Neuronal stem cell (in vitro differentiated cells): Measurements from ENCODE around the gene NCOA3.
"Not testable (repeated sequence)": the region's sequence is repeated elsewhere in the genome, so short reads cannot be mapped to it uniquely, and the experiment has no call there.

Source experiments
- DNase-seq: peaks from one replicate; pipeline ENCODE4 v3.0.0-alpha.2; 2013; ENCODE audit warnings: low spot score
- H2AFZ ChIP-seq: one replicate; pipeline ENCODE4 v1.6.1; 2013; ENCODE audit warnings: mild to moderate bottlenecking, low read length, inconsistent platforms
- H2AK5ac ChIP-seq: 2 replicates; pipeline ENCODE4 v1.6.1; 2013; ENCODE audit warnings: low read depth, mild to moderate bottlenecking, inconsistent platforms, low read length, moderate library complexity, mixed read lengths
- H2BK120ac ChIP-seq: 2 replicates; pipeline ENCODE4 v1.6.1; 2013; ENCODE audit warnings: low read depth, mild to moderate bottlenecking, inconsistent platforms, low read length, moderate library complexity, mixed read lengths
- H2BK12ac ChIP-seq: one replicate; pipeline ENCODE4 v1.6.1; 2013; ENCODE audit warnings: low read length, inconsistent platforms
- H2BK15ac ChIP-seq: 2 replicates; pipeline ENCODE4 v1.6.1; 2013; ENCODE audit warnings: mild to moderate bottlenecking, low read length, inconsistent platforms, mixed read lengths
- H2BK5ac ChIP-seq: one replicate; pipeline ENCODE4 v1.6.1; 2013; ENCODE audit warnings: inconsistent platforms, mild to moderate bottlenecking, low read length, moderate library complexity
- H3K14ac ChIP-seq: one replicate; pipeline ENCODE4 v1.6.1; 2013; ENCODE audit warnings: low read length, inconsistent platforms
- H3K18ac ChIP-seq: 2 replicates; pipeline ENCODE4 v1.6.1; 2013; ENCODE audit warnings: low read length, inconsistent platforms
- H3K23ac ChIP-seq: 2 replicates; pipeline ENCODE4 v1.6.1; 2013; ENCODE audit warnings: low read depth, mild to moderate bottlenecking, mixed read lengths, low read length, inconsistent platforms; ENCODE audit not compliant: poor library complexity
- H3K27ac ChIP-seq: replicated peaks from 3 replicates; pipeline ENCODE4 v1.5.1; 2013; ENCODE audit warnings: low read length, inconsistent platforms
- H3K27me3 ChIP-seq, 3 experiments: 2 replicates each; pipeline ENCODE4 v1.6.1; 2013; ENCODE audit warnings: low read length in 3 of 3, mild to moderate bottlenecking in 2 of 3, inconsistent platforms in 1 of 3, low read depth in 1 of 3, mixed read lengths in 1 of 3, moderate library complexity in 1 of 3; ENCODE audit not compliant: control insufficient read depth in 3 of 3, insufficient read depth in 3 of 3
- H3K36me3 ChIP-seq, 2 donors: replicated peaks in 1 of 2; 2 replicates each; pipeline ENCODE4 v1.6.1; 2013; ENCODE audit warnings: low read length in 2 of 2; ENCODE audit not compliant: control insufficient read depth in 2 of 2, insufficient read depth in 2 of 2
- H3K4ac ChIP-seq: 2 replicates; pipeline ENCODE4 v1.6.1; 2013; ENCODE audit warnings: inconsistent platforms, mild to moderate bottlenecking, low read length, moderate library complexity
- H3K4me1 ChIP-seq, 2 donors: 1 replicate in 1 of 2; 2 replicates in 1 of 2; pipeline ENCODE4 v1.6.1; 2013; ENCODE audit warnings: low read length in 2 of 2, low read depth in 1 of 2; ENCODE audit not compliant: control insufficient read depth in 2 of 2, insufficient read depth in 1 of 2
- H3K4me2 ChIP-seq: one replicate; pipeline ENCODE4 v1.6.1; 2013; ENCODE audit warnings: mild to moderate bottlenecking, low read length, inconsistent platforms; ENCODE audit not compliant: insufficient read depth, poor library complexity, severe bottlenecking
- H3K4me3 ChIP-seq, 2 donors: 2 replicates each; pipeline ENCODE4 v1.5.1; 2013; ENCODE audit warnings: low read length in 2 of 2, mild to moderate bottlenecking in 2 of 2, inconsistent platforms in 1 of 2, moderate library complexity in 1 of 2
- H3K79me1 ChIP-seq: one replicate; pipeline ENCODE4 v1.6.1; 2013; ENCODE audit warnings: low read depth, mild to moderate bottlenecking, inconsistent platforms, low read length, moderate library complexity
- H3K9ac ChIP-seq: one replicate; pipeline ENCODE4 v1.6.1; 2013; ENCODE audit warnings: mild to moderate bottlenecking, low read depth, low read length, inconsistent platforms; ENCODE audit not compliant: poor library complexity
- H3K9me3 ChIP-seq, 2 donors: replicated peaks in 1 of 2; 2 replicates each; pipeline versions ENCODE3 to v1.6.1; 2013; ENCODE audit warnings: low read length in 2 of 2, mild to moderate bottlenecking in 2 of 2, inconsistent platforms in 1 of 2, low read depth in 1 of 2, mixed read lengths in 1 of 2, moderate library complexity in 1 of 2; ENCODE audit not compliant: control insufficient read depth in 2 of 2, insufficient read depth in 1 of 2
- H4K8ac ChIP-seq: one replicate; pipeline ENCODE4 v1.6.1; 2013; ENCODE audit warnings: low read depth, mild to moderate bottlenecking, inconsistent platforms, low read length, moderate library complexity
- H4K91ac ChIP-seq: one replicate; pipeline ENCODE4 v1.6.1; 2013; ENCODE audit warnings: low read length, low read depth, mild to moderate bottlenecking, inconsistent platforms; ENCODE audit not compliant: poor library complexity
- WGBS, 2 donors: extraction: QIAGEN DNeasy Blood & Tissue Kit; methylation state at CpG; one replicate each; pipeline ENCODE4 v1.1.7; 2013; ENCODE audit warnings: missing lambda C conversion rate in 2 of 2, mixed read lengths in 1 of 2; ENCODE audit not compliant: insufficient read length in 2 of 2, insufficient replicate concordance in 1 of 2; ENCODE audit errors: extremely low coverage in 2 of 2; 5-methylcytosine and 5-hydroxymethylcytosine counted together

NCOA3 gene

DNA sequence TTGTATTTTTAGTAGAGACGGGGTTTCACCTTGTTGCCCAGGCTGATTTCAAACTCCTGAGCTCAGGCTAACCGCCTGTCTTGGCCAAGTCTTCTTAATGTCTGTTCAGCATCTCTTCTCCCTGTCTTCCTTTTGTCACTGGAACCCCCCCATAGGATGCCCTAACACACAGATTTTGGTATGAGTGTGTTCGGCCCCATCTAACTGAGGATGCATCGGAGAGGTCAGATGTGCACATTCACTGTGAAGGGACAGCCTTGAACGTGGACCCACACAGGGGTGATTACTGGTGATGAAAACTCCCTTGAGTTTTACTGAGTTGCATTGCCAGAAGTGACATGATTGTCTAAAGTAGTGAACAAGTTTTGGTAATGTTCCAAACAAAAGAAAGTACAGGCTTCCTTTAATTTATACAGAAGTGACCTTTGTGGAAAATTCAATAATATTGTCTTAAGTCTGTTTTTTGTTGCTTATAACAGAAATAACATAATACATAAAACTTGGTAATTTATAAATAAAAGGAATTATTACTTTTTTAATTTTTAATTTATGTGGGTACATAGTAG lies 40.5 kb upstream of the NCOA3 start:
- Histone ChIP-seq H3K9ac (no peak overlapping the region), H3K14ac (no peak overlapping the region), H3K79me1 (no peaks in the 10 kb centered on the region), H2AK5ac (no peak overlapping the region), H2BK120ac (no peak overlapping the region), H3K9me3 (no peaks in the 10 kb centered on the region), H3K27ac (no peak overlapping the region), H3K27me3 (no peaks in the 10 kb centered on the region), H2AFZ (no peak overlapping the region), H3K18ac (no peak overlapping the region), H4K8ac (no peak overlapping the region), H3K23ac (no peak overlapping the region), H3K4me3 (no peak overlapping the region), H2BK5ac (no peak overlapping the region), H2BK15ac (no peak overlapping the region), H3K36me3 (no peaks in the 10 kb centered on the region), H3K4me1 (peaks cover 2 to 5% of the 10 kb centered on the region in 2 donors), H3K4ac (no peak overlapping the region), H2BK12ac (peak overlapping the region; percentile 73), H3K4me2 (no peak overlapping the region), H4K91ac (no peak overlapping the region)
- no CpG with 5 or more reads among the region's 5 CpGs for WGBS, 2 donors
- no peak for DNase-seq

DNA sequence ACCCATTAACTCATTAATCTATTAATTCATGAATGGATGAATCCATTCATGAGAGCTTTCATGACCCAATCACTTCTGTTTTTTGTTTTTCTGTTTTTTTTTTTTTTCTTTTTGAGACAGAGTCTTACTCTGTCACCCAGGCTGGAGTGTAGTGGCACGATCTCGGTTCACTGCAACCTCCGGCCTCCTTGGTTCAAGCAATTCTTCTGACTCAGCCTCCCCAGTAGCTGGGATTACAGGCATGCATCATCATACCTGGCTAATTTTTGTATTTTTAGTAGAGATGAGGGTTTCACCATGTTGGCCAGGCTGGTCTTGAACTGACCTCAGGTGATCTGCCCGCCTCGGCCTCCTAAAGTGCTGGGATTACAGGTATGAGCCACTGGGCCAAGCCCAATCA lies 39.8 kb upstream of the NCOA3 start:
- not testable (repeated sequence) for H3K4ac ChIP-seq, H4K8ac ChIP-seq, H2AK5ac ChIP-seq, H2AFZ ChIP-seq, H3K27me3 ChIP-seq, H2BK120ac ChIP-seq, DNase-seq, H3K4me3 ChIP-seq, H3K23ac ChIP-seq, H2BK12ac ChIP-seq, H3K4me1 ChIP-seq, H4K91ac ChIP-seq, H3K9ac ChIP-seq, H3K27ac ChIP-seq, H2BK15ac ChIP-seq, H2BK5ac ChIP-seq, H3K9me3 ChIP-seq, H3K18ac ChIP-seq, H3K4me2 ChIP-seq, H3K14ac ChIP-seq, H3K36me3 ChIP-seq, H3K79me1 ChIP-seq
- WGBS, 2 donors = no CpG with 5 or more reads among the region's 5 CpGs

DNA sequence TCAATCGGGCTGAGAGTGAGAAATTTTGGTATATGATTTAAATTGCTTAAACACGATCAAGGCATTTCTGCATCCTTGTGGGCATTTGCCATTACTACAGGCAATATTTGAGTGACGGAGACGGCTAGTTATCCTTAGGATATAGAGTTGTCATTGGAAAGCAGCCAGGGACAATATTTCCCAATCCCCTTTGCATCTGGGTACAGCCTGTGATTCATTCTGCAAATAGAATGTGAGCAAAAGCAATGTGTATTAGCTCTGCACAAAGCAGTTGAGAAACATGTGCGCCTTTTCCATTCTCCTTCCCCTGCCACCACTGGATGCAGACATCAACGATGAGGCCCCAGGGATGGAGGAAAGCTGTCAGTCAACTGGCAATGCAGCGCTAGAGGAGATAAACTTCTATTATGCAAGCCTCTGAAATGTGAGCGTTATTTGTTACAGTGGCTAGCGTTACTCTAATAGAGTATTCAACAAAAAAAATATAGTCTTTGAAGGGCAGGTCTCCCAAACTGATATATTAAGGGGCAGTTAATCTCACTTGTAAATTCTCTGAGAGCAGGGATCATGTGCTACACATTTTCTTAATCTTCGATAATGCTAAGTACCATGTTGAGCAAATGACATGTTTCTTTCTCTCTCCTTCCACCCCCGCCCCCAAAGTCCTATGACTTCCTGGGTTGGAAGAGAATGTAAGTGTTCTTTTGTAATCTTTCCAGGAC lies 37.1 kb upstream of the NCOA3 start:
- H3K14ac ChIP-seq = no peak overlapping the region
- H3K4me2 ChIP-seq = no peak overlapping the region

DNA sequence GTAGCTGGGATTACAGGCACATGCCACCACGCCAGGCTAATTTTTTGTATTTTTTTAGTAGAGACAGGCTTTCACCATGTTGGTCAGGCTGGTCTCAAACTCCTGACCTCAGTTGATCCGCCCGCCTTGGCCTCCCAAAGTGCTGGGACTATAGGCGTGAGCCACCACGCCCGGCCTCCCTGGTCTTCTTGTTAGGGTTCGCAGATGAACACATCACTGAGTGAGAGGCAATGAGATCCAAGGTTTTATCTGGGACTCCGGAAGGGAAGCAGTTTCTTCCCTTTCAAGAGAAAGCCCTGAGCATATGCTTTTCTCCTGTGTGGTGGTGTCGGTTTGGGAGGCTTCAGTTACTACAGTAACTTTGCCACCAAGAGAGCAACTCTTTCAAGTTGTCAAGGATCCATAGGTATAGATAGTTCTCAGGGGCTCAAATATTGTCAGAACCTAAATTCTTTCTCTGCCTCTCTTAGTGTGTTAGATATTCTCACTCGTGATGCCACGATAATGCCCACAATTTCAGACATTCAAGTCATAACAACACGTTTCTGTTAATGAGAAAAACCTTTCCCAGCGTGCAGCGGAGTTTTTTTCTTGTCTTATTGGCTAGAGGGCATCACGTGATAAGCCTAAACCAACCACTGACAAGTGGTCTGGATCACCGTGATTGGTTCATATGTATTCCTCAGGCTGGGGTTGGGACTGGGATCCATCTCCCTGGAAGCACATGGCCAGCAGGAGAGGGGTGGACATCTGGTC lies 36.2 kb upstream of the NCOA3 start:
- no peak for DNase-seq
- no peak overlapping the region for H2BK15ac ChIP-seq
- H3K27ac ChIP-seq = no peak overlapping the region
- H3K4me1 ChIP-seq = peaks cover 0 to 5% of the 10 kb centered on the region in 2 donors
- H2AFZ ChIP-seq = peak overlapping the region; percentile 4
- no peak overlapping the region for H3K14ac ChIP-seq
- H3K9ac ChIP-seq = no peak overlapping the region
- no peaks in the 10 kb centered on the region for H3K9me3 ChIP-seq
- H3K27me3 ChIP-seq = no peaks in the 10 kb centered on the region
- no peak overlapping the region for H2AK5ac ChIP-seq
- H4K91ac ChIP-seq = no peak overlapping the region
- H3K4me2 ChIP-seq = no peak overlapping the region
- H3K4ac ChIP-seq = no peak overlapping the region
- no peak overlapping the region for H3K23ac ChIP-seq
- no peak overlapping the region for H2BK120ac ChIP-seq
- no CpG with 5 or more reads among the region's 16 CpGs for WGBS, 2 donors
- H3K79me1 ChIP-seq = no peaks in the 10 kb centered on the region
- H3K4me3 ChIP-seq = no peak overlapping the region
- H3K36me3 ChIP-seq = no peaks in the 10 kb centered on the region
- H3K18ac ChIP-seq = no peak overlapping the region
- no peak overlapping the region for H4K8ac ChIP-seq
- H2BK5ac ChIP-seq = no peak overlapping the region
- no peak overlapping the region for H2BK12ac ChIP-seq

More for the DNA sequence above, 37.1 kb upstream of the NCOA3 start:
- Histone ChIP-seq H3K79me1 (no peaks in the 10 kb centered on the region), H2AFZ (peak overlapping the region; percentile 0), H3K4me3 (no peak overlapping the region), H3K23ac (no peak overlapping the region), H3K18ac (no peak overlapping the region), H3K4me1 (peaks cover 2 to 5% of the 10 kb centered on the region in 2 donors), H3K27me3 (no peaks in the 10 kb centered on the region), H4K91ac (no peak overlapping the region), H2BK15ac (no peak overlapping the region), H3K27ac (no peak overlapping the region), H2BK5ac (no peak overlapping the region), H2BK120ac (no peak overlapping the region), H3K4ac (no peak overlapping the region), H3K36me3 (no peaks in the 10 kb centered on the region), H2AK5ac (no peak overlapping the region), H4K8ac (no peak overlapping the region), H3K9me3 (no peaks in the 10 kb centered on the region), H2BK12ac (no peak overlapping the region), H3K9ac (no peak overlapping the region)
- no CpG with 5 or more reads among the region's 11 CpGs for WGBS, 2 donors
- no peak for DNase-seq
